Astrocyte of the spinal cord (primary cell): ENCODE results near the gene CBFA2T3.

Experiments used
- DNase-seq: peaks from one replicate; pipeline ENCODE4 v3.0.0; 2011; ENCODE audit warnings: low read depth, low spot score
- H3K4me3 ChIP-seq: 2 replicates; pipeline ENCODE4 v1.5.1; 2011; ENCODE audit warnings: low read depth, mild to moderate bottlenecking, low read length, moderate library complexity
- in situ Hi-C: cut with HindIII; loops from 2 replicates; pipeline ENCODE4 v1.10.0; 2017; ENCODE audit warnings: low sequenced_read_pairs
- TF ChIP-seq, protein P1 (sequence below): IDR thresholded peaks from 2 replicates; pipeline ENCODE4 v1.5.1; 2012; ENCODE audit warnings: low read depth, mild to moderate bottlenecking, low read length, inconsistent platforms

Gene CBFA2T3

DNA sequence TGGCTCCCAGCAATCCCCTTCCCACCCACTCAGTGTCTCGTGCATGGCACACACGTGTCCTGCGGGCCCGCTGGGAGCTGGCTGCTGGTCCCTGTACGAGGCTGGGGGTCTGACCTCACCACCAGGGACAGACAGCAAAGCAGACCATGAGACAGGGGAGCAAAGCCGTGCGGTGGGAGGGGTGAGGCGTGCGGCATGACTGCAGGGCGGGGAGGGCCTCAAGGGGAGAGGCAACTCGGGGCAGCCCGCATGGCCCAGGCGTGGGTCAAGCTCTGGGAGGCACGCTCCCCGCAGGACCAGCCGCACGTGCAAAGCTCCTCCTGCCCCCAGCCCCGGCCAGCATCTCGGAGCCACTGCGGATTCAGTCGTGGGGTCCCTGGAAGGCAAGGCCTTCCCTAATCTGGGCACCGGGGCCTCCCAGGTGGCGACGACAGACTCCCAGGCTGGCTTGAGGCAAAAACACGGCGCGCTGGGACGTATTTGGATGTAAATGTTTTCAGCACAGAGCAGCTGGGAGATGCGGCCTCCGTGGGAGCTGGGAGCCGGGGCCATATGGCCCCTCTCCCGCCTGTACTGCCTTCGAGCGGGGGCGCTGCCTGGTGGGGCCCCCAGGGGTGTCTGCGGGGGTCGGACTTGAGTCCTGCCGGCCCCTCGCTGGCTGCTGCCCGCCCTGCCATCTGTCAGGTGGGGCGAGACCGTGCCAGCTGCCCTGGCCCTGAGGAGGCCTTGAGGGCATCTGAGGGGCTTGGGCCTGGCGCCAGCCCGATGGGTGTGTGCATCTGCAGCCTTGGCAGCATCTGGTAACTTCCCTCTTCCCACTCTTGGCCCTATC, 12.2 kb upstream of the CBFA2T3 start:
- no peak for DNase-seq
- TF ChIP-seq, protein P1, sequence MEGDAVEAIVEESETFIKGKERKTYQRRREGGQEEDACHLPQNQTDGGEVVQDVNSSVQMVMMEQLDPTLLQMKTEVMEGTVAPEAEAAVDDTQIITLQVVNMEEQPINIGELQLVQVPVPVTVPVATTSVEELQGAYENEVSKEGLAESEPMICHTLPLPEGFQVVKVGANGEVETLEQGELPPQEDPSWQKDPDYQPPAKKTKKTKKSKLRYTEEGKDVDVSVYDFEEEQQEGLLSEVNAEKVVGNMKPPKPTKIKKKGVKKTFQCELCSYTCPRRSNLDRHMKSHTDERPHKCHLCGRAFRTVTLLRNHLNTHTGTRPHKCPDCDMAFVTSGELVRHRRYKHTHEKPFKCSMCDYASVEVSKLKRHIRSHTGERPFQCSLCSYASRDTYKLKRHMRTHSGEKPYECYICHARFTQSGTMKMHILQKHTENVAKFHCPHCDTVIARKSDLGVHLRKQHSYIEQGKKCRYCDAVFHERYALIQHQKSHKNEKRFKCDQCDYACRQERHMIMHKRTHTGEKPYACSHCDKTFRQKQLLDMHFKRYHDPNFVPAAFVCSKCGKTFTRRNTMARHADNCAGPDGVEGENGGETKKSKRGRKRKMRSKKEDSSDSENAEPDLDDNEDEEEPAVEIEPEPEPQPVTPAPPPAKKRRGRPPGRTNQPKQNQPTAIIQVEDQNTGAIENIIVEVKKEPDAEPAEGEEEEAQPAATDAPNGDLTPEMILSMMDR, result no peak
- H3K4me3 ChIP-seq, result no peak overlapping the region
- in situ Hi-C loops, result no loop called here

DNA sequence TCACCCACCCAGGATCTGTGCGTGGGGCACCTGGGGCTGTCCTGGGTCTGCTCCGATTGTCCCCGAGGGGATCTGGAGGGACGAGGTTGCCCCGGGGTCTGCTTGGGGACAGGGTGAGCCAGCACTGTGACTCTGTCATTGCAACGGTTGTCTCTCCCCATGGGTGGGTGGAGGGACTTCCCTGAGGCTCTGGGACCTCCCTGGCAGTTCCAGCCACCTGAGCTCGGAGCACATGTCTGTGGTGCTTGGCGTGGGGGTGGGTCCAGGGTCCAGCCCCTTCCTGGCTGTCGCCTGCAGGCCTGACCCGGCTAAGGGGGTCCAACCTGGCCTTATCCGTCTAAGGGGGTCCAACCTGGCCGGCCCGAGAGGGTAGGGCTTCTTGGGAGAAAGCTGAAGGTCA, 8.5 kb upstream of the CBFA2T3 start:
- TF ChIP-seq, protein P1, result no peak
- H3K4me3 ChIP-seq, result no peak overlapping the region
- DNase-seq, result no peak
- in situ Hi-C loops, result no loop called here

DNA sequence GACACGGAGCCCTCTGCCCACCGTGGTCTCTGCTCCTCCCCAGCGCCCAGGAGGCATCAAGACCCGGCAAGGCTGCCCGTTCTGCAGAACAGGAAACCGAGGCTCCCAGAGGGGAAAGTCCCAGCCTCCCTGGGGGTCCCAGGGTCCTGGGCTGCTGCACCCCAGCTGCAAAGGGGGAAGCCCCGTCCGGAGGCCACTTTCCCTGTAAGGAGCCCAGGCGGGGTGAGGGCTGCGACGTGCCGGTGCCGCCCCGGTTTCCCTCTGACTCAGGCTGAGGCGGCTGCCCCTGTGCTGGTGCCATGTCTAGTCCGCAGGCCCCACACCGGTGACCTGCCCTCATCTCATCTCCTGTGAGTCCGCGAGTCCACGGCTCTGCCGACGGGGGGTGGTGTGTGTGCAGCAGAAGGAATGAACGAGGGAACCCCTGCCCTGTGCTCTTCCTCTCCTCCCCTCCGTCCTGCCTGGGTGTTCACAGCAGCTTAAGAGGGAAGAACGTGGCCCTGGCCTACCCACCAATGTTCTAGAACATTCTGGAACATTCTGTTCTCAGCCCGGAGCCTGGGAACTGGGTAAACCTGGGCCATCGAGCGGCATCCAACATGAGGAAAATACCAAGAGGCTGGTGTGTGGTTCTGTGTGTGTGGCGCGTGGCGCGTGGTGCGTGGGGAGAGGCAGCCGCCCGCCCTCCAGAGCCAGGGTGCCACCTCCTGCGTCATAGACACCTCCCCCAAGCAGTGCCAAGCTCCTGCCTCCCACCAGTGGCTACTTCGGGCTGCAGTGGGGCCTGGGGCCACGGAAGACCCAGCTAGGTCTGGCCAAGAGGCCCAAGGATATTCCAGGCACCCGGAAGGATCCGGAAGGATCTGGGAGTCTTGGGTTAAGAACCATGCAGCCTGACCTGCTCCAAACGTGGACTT, 7.0 kb upstream of the CBFA2T3 start:
- TF ChIP-seq, protein P1, result no peak
- DNase-seq, result no peak
- in situ Hi-C loops, result no loop called here

DNA sequence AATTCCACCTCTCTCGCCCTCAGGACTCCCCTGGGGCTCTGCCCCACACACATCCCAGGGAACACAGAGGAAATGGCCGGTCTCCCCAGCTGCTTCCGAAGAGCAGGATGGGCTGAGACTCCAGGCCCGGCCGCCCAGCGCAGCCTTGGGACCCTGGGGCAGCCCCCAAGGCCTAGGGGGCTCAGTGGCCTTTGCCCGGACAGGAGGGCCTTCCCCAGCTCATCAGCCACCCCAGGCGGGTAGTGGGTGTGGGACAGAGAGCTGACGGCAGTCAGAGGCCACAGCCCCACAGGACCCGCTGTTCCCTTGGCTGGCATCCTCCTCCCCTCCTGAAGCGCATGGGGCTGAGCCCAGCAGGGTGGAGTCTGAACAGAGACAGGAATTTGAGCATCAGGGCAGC, 6.2 kb upstream of the CBFA2T3 start:
- TF ChIP-seq, protein P1, result no peak
- H3K4me3 ChIP-seq, result no peak overlapping the region
- DNase-seq, result no peak
- in situ Hi-C loops, result no loop called here

More for the DNA sequence above, 7.0 kb upstream of the CBFA2T3 start:
- no peak overlapping the region for H3K4me3 ChIP-seq

DNA sequence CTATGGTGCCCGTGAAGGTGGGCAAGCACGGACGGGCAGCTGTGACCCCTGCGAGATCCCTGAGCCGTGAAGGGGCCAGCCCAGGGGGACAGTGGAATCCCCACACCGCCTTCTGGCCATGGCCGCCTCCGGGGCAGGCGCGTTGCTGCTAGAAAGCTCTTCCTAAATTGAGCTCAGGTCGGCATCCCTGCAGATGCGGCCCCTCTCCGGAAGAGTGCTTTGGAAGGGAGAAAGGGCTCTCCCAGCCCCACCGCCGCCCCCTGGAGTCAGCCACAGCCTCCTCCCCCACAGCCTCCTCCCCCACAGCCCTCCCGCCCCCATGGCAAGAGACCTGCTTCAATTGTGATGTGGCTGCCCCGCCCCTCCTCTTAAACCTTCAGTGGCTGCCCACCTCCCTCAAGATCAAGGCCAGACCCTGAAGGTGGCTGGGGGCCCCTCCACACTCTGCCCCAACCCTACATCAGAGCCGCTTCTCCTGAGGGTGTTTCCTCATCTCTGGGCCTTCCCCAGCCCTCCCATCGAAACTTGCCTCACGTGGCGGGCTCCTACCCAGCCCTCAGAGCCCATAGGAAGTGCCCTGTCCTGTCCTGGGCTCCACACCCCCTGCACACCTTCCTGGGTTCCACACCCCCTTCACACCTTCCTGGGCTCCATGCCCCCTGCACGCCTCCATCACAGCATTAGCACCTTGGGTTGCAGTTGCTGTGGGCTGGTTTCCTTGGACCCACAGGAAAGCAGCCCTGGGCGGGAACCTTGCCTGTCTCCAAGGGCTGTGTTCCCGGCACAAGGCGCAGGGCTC, 5.5 kb upstream of the CBFA2T3 start:
- no peak overlapping the region for H3K4me3 ChIP-seq
- in situ Hi-C loops, result no loop called here
- DNase-seq, result no peak
- TF ChIP-seq, protein P1, result no peak
